Measurements from ENCODE around the gene BTBD6. TPM values are rescaled to one million over a fixed set of nuclear protein-coding genes. Genes with fewer than 3 reads are reported as not detected.

The BTBD6 gene
- total and polyA plus RNA-seq, 2 donors (not counting 3 experiments of a cell fraction or from before 2014, with no cell fraction given) = 63.1 to 65.0 TPM

GRCh38 chr14:105200074-105200473 is 48.3 kb upstream of the BTBD6 start:
- dilution Hi-C loops (cut with MboI; ENCODE audit: extremely low pct_ligation_motif_present, low sequenced_read_pairs) = no loop called here
- H3K27ac ChIP-seq (ENCODE audit: insufficient read depth, low read depth, low read length) = peak overlapping the region; percentile 72
- no peaks in the 10 kb centered on the region for H3K79me2 ChIP-seq (ENCODE audit: control insufficient read depth, insufficient read depth, low read length)
- no TSS peak for BruUV-seq (replicated peaks)
- ChIA-PET CTCF (interaction anchor here (0.8 to 9.7 kb wide), 7 partner anchors 12 to 152 kb away, joined by 3 to 94 read pairs (median 4); partner anchors contain the start of genes BTBD6, JAG2 and NUDT14), POLR2A (no interaction called here)
- no peak overlapping the region for H3K4me3 ChIP-seq (replicated peaks in 1 of 3; ENCODE audit: insufficient read depth in 1 of 3, low read depth in 1 of 3, low read length in 3 of 3)
- FAIRE-seq = no peak
- H3K9ac ChIP-seq (replicated peaks; ENCODE audit: extremely low read depth, insufficient read depth, low read length) = no peak overlapping the region
- no peaks in the 10 kb centered on the region for H3K36me3 ChIP-seq (ENCODE audit: control insufficient read depth in 2 of 2, extremely low read depth in 1 of 2, insufficient read depth in 2 of 2, low read length in 2 of 2)
- H3K27me3 ChIP-seq (ENCODE audit: control insufficient read depth in 2 of 2, insufficient read depth in 2 of 2, low read length in 2 of 2) = no peaks in the 10 kb centered on the region
- TF ChIP-seq MAX (IDR thresholded peaks at IDR 0.05; ENCODE audit: insufficient read depth, insufficient read length) = no peak
- peak in 1 of 2 donors; percentile 35 for TF ChIP-seq CTCF (IDR thresholded peaks at IDR 0.05; ENCODE audit: extremely low read depth in 1 of 2, insufficient read depth in 1 of 2, low read depth in 1 of 2, low read length in 2 of 2)
- no peaks in the 10 kb centered on the region for H4K20me1 ChIP-seq (replicated peaks; ENCODE audit: control insufficient read depth, extremely low read depth, insufficient read depth, low read length)
- no peaks in the 10 kb centered on the region for H3K9me1 ChIP-seq (replicated peaks; ENCODE audit: control insufficient read depth, extremely low read depth, insufficient read depth, low read length)
- no peak overlapping the region for H2AFZ ChIP-seq (ENCODE audit: low read depth, low read length)
- no peaks in the 10 kb centered on the region for H3K9me3 ChIP-seq (replicated peaks; ENCODE audit: control insufficient read depth, insufficient read depth, low read length)
- H3K4me2 ChIP-seq (ENCODE audit: insufficient read depth, low read length) = no peak overlapping the region
- H3K4me1 ChIP-seq (ENCODE audit: control insufficient read depth, extremely low read depth, insufficient read depth, low read length) = peaks cover 48% of the 10 kb centered on the region
- intact Hi-C loops (cut with micrococcal nuclease) = loop anchor here (10.0 kb wide), 1 partner anchor 55 kb away; no protein-coding TSS in a partner anchor
- no peak for DNase-seq (ENCODE audit: low read depth, low spot score)

- FAIRE-seq = no peak
- no peak for DNase-seq (ENCODE audit: low read depth, low spot score)
- no TSS peak for BruUV-seq (replicated peaks)
- Histone ChIP-seq H3K79me2 (ENCODE audit: control insufficient read depth, insufficient read depth, low read length) (no peaks in the 10 kb centered on the region), H3K4me2 (ENCODE audit: insufficient read depth, low read length) (no peak overlapping the region), H3K27ac (ENCODE audit: insufficient read depth, low read depth, low read length) (no peak overlapping the region), H3K9ac (replicated peaks; ENCODE audit: extremely low read depth, insufficient read depth, low read length) (no peak overlapping the region), H3K27me3 (ENCODE audit: control insufficient read depth in 2 of 2, insufficient read depth in 2 of 2, low read length in 2 of 2) (no peaks in the 10 kb centered on the region), H3K9me3 (replicated peaks; ENCODE audit: control insufficient read depth, insufficient read depth, low read length) (no peaks in the 10 kb centered on the region), H3K4me1 (ENCODE audit: control insufficient read depth, extremely low read depth, insufficient read depth, low read length) (peaks cover 43% of the 10 kb centered on the region), H4K20me1 (replicated peaks; ENCODE audit: control insufficient read depth, extremely low read depth, insufficient read depth, low read length) (no peaks in the 10 kb centered on the region), H3K4me3 (replicated peaks in 1 of 3; ENCODE audit: insufficient read depth in 1 of 3, low read depth in 1 of 3, low read length in 3 of 3) (no peak overlapping the region), H3K9me1 (replicated peaks; ENCODE audit: control insufficient read depth, extremely low read depth, insufficient read depth, low read length) (no peaks in the 10 kb centered on the region), H2AFZ (ENCODE audit: low read depth, low read length) (no peak overlapping the region), H3K36me3 (ENCODE audit: control insufficient read depth in 2 of 2, extremely low read depth in 1 of 2, insufficient read depth in 2 of 2, low read length in 2 of 2) (no peaks in the 10 kb centered on the region)
- intact Hi-C loops (cut with micrococcal nuclease) (loop anchor here (10.0 kb wide), 1 partner anchor 54 kb away; no protein-coding TSS in a partner anchor), dilution Hi-C loops (cut with MboI; ENCODE audit: extremely low pct_ligation_motif_present, low sequenced_read_pairs) (no loop called here)
- POLR2A ChIA-PET = no interaction called here
- no peak for TF ChIP-seq EZH2 (IDR thresholded peaks at IDR 0.05; ENCODE audit: borderline replicate concordance, low read depth, low read length, severe bottlenecking)
- no peak for TF ChIP-seq GATA2 (IDR thresholded peaks at IDR 0.05; ENCODE audit: insufficient read depth, insufficient read length, low read depth, low read length)
- TF ChIP-seq FOS (IDR thresholded peaks at IDR 0.05; ENCODE audit: borderline replicate concordance, insufficient read depth, low read length) = no peak
- TF ChIP-seq MAX (IDR thresholded peaks at IDR 0.05; ENCODE audit: insufficient read depth, insufficient read length) = no peak
- no peak for TF ChIP-seq JUN (IDR thresholded peaks at IDR 0.05; ENCODE audit: borderline replicate concordance, insufficient read depth, insufficient read length, low read depth)
- TF ChIP-seq POLR2A (IDR thresholded peaks at IDR 0.05; ENCODE audit: low read depth, low read length) = no peak
- no peak for TF ChIP-seq POLR2AphosphoS5 (IDR thresholded peaks at IDR 0.05; ENCODE audit: insufficient read depth, low read depth, low read length)
- no peak for TF ChIP-seq MYC (IDR thresholded peaks at IDR 0.05; ENCODE audit: low read depth, low read length)
- no peak for TF ChIP-seq CTCF (IDR thresholded peaks at IDR 0.05; ENCODE audit: extremely low read depth in 1 of 2, insufficient read depth in 1 of 2, low read depth in 1 of 2, low read length in 2 of 2)
- CTCF ChIA-PET = interaction anchor here (1.0 to 9.7 kb wide), 4 partner anchors 12 to 110 kb away, joined by 3 to 94 read pairs (median 10); partner anchors contain the start of gene JAG2
These were observed 47.7 kb upstream of the BTBD6 start for GRCh38 chr14:105200641-105201040.
